A549 (cell line): ENCODE data around the gene MAP7D3.

Experiments used
- CHD2 ChIP-seq: fragments of 150-350 bp; IDR thresholded peaks from 2 replicates; pipeline ENCODE4 v1.6.1; 2014; ENCODE audit warnings: low read length; ENCODE audit not compliant: partially characterized antibody
- CTCF ChIP-seq: fragments of >200 bp; sonication (Bioruptor Twin); formaldehyde crosslinking; IDR thresholded peaks from 3 replicates; pipeline ENCODE4 v1.5.1; 2016
- HDAC2 ChIP-seq: fragments of 200-600 bp; sonication (generic); IDR thresholded peaks from 2 replicates; pipeline ENCODE4 v1.6.1; 2016
- HES2 ChIP-seq: fragments of >200 bp; sonication (Bioruptor Twin); formaldehyde crosslinking; IDR thresholded peaks from 2 replicates; pipeline ENCODE4 v1.6.1; 2016
- JUN ChIP-seq, 2 experiments: fragments of >200 bp; sonication (Bioruptor Twin); formaldehyde crosslinking; IDR thresholded peaks; 2 replicates in 1 of 2; 3 replicates in 1 of 2; pipeline ENCODE4 v1.6.1; 2016 to 2017
- MAFK ChIP-seq: fragments of 450-650 bp; IDR thresholded peaks from 2 replicates; pipeline ENCODE4 v1.6.1; 2014; ENCODE audit not compliant: partially characterized antibody
- POLR2A ChIP-seq: IDR thresholded peaks from 2 replicates; pipeline ENCODE4 v1.6.1; 2012; ENCODE audit warnings: mild to moderate bottlenecking, low read length
- POLR2AphosphoS2 ChIP-seq: conservative IDR thresholded peaks from 2 replicates; pipeline ENCODE4 v1.6.1; 2012; ENCODE audit warnings: low read length, improper control_type of control experiment, inconsistent platforms
- RAD21 ChIP-seq, 2 experiments: fragments of >200 bp in 1 of 2; sonication (Bioruptor Twin) in 1 of 2; formaldehyde crosslinking in 1 of 2; IDR thresholded peaks in 1 of 2; conservative IDR thresholded peaks in 1 of 2; 2 replicates in 1 of 2; 3 replicates in 1 of 2; pipeline ENCODE4 v1.6.1; 2012 to 2018; ENCODE audit warnings: inconsistent platforms in 1 of 2
- SREBF2 ChIP-seq: fragments of 450-650 bp; IDR thresholded peaks from 2 replicates; pipeline ENCODE4 v1.6.1; 2014; ENCODE audit warnings: mild to moderate bottlenecking, moderate library complexity
- USF2 ChIP-seq: fragments of 450-650 bp; IDR thresholded peaks from 2 replicates; pipeline ENCODE4 v1.6.1; 2014; ENCODE audit warnings: antibody characterized with exemption
- TF ChIP-seq, protein P1 (sequence below): fragments of 200-600 bp; sonication (generic); IDR thresholded peaks from 2 replicates; pipeline ENCODE4 v1.6.1; 2016; ENCODE audit warnings: antibody characterized with exemption, mild to moderate bottlenecking, moderate library complexity

GRCh38 chrX:136183917-136184316 lies 67.3 kb downstream of the MAP7D3 start:
- TF ChIP-seq HES2 = no peak
- TF ChIP-seq, protein P1, sequence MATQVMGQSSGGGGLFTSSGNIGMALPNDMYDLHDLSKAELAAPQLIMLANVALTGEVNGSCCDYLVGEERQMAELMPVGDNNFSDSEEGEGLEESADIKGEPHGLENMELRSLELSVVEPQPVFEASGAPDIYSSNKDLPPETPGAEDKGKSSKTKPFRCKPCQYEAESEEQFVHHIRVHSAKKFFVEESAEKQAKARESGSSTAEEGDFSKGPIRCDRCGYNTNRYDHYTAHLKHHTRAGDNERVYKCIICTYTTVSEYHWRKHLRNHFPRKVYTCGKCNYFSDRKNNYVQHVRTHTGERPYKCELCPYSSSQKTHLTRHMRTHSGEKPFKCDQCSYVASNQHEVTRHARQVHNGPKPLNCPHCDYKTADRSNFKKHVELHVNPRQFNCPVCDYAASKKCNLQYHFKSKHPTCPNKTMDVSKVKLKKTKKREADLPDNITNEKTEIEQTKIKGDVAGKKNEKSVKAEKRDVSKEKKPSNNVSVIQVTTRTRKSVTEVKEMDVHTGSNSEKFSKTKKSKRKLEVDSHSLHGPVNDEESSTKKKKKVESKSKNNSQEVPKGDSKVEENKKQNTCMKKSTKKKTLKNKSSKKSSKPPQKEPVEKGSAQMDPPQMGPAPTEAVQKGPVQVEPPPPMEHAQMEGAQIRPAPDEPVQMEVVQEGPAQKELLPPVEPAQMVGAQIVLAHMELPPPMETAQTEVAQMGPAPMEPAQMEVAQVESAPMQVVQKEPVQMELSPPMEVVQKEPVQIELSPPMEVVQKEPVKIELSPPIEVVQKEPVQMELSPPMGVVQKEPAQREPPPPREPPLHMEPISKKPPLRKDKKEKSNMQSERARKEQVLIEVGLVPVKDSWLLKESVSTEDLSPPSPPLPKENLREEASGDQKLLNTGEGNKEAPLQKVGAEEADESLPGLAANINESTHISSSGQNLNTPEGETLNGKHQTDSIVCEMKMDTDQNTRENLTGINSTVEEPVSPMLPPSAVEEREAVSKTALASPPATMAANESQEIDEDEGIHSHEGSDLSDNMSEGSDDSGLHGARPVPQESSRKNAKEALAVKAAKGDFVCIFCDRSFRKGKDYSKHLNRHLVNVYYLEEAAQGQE = no peak
- no peak for TF ChIP-seq POLR2AphosphoS2
- TF ChIP-seq CHD2 = no peak
- no peak for TF ChIP-seq RAD21 (conservative IDR thresholded peaks at IDR 0.05 in 1 of 2, IDR thresholded peaks at IDR 0.05 in 1 of 2)
- TF ChIP-seq CTCF = no peak
- TF ChIP-seq JUN (IDR thresholded peaks at IDR 0.05) = no peak
- no peak for TF ChIP-seq USF2
- no peak for TF ChIP-seq SREBF2
- TF ChIP-seq HDAC2 = no peak
- TF ChIP-seq MAFK = no peak
- no peak for TF ChIP-seq POLR2A
